Retinal pigment epithelial cell (primary cell): ENCODE measurements around the gene COIL.

Experiments
- DNase-seq: peaks from one replicate; pipeline ENCODE4 v3.0.0-alpha.2; 2010; ENCODE audit warnings: low read depth
- H3K4me3 ChIP-seq: 2 replicates; pipeline ENCODE4 v1.5.1; 2011; ENCODE audit warnings: mild to moderate bottlenecking, low read length, control low read depth, moderate library complexity
- TF ChIP-seq, protein P1 (sequence below): conservative IDR thresholded peaks from 2 replicates; pipeline ENCODE4 v1.5.1; 2011; ENCODE audit warnings: low read depth, low read length, control low read depth, inconsistent platforms

The COIL gene

DNA sequence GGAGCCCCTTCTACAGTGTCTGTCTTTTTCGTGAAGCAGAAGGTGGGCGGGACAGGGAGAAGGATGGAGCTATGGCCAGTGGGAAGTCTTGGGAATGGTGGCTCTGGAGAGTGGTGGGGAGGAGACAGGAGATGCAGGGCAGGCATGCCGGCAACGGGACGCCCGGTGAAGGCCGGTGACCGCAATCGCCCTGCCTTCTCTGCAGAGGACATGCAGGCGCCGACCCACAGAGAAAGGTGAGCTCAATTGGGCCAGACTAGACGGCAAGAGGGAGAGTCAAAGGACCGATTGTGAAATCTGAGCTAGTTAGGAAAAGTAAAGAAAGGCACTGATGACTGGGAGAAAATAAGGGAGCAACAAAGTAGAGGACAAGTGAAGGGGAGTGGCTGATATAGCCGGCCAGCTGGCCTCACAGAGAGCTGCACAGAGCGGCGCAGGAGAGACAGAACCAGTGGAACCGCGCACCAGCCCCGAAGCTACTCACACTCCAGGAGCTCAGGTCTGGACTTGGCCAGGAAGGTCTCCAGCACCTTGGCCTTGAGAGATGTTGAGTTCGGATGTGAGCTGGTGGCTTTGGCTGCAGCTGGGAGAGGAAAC is 65.9 kb downstream of the COIL start:
- H3K4me3 ChIP-seq: no peak overlapping the region
- TF ChIP-seq, protein P1, sequence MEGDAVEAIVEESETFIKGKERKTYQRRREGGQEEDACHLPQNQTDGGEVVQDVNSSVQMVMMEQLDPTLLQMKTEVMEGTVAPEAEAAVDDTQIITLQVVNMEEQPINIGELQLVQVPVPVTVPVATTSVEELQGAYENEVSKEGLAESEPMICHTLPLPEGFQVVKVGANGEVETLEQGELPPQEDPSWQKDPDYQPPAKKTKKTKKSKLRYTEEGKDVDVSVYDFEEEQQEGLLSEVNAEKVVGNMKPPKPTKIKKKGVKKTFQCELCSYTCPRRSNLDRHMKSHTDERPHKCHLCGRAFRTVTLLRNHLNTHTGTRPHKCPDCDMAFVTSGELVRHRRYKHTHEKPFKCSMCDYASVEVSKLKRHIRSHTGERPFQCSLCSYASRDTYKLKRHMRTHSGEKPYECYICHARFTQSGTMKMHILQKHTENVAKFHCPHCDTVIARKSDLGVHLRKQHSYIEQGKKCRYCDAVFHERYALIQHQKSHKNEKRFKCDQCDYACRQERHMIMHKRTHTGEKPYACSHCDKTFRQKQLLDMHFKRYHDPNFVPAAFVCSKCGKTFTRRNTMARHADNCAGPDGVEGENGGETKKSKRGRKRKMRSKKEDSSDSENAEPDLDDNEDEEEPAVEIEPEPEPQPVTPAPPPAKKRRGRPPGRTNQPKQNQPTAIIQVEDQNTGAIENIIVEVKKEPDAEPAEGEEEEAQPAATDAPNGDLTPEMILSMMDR: no peak
- DNase-seq: no peak

DNA sequence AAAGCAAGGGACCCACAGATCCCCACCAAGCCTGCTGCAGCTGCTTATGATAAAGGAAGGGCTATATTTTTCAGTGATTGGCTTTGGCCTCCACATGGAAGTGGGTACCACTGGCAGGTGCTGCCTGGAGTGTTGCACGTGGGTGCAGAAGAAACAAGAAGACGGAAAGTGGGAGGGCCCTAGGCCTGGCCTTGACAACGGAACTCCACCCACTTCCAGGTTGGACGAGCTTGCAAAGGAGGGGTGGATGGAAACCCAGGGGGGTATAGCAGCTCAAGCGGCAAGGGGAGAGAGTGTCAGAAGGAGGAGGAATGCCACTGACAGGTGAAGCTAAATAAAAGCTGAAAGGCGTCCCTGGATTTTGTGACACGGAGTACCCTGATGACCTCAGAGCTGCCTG is 67.3 kb downstream of the COIL start:
- TF ChIP-seq, protein P1: no peak
- H3K4me3 ChIP-seq: no peak overlapping the region
- DNase-seq: no peak

DNA sequence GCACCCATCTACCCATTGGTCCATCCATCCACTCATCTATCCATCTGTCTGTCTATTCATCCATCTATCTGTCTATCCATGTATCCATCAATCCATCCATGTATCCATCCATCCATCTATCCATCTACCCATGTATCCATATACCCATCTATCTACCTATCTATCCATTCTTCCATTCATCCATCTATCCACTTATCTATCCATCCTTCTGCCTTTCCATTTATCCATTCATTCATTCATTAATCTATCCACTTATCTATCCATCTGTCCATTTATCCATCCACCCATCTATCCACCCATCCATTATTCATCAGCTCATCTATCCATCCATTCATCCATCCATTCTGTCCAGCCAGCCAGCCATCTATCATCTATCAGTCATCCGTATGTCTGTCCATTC is 68.5 kb downstream of the COIL start:
- no peak overlapping the region for H3K4me3 ChIP-seq
- TF ChIP-seq, protein P1: no peak
- no peak for DNase-seq

DNA sequence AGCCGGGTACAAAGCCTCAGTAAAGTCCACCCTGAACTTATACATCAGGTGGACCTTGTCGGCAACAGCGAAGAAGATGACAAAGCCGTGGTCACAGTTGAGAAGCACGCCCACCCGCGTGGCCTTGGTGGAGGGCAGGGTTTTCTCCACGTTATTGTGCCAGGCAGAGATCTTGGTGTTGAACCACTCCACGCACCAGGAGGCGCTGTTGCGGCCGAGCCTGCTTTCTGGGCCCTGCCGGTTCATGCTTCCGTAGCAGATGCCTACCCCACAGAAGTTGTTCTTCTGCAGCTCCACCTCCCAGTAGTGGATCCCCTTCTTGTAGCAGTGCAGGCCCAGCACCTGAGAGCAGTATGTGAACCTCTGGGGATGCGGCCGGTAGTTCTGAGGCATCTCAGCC is 69.1 kb downstream of the COIL start:
- H3K4me3 ChIP-seq: no peak overlapping the region
- TF ChIP-seq, protein P1: peak; percentile 55
- no peak for DNase-seq

DNA sequence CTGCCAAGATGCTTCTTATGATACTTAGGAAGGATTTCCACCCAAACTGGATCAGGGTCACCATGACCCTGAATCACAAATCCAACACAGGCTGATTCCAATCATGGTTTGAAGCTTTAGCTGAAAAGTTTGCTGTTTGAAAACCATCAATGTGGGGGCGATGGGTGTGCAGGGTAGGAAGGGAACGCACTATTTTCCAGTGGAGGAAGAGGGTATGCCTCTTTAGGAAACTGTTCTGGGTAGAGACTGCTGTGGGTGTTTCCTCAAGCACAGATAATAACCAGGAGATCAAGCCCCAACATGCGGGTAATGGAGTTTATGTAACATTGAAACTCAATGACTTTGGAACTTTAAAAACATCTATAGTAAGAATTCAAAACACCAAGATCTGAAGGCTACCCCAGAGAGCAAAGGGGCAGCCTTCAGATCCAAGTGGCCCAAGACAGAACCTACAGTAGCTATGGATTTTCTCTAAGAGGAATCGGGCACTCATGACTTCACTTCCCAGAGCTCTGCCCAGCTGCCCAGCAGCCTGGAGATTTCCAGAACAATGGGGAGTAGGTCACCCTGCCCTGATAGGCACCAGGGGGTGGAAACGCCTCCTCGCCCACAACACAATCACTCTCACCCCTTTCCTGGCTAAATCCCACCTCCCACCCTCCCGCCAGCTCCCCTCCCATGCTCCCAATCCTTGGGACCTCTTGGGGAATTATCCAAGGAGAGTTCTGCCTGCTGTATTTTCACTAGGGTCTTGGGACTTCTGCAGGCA is 69.8 kb downstream of the COIL start:
- no peak for DNase-seq
- TF ChIP-seq, protein P1: no peak
- H3K4me3 ChIP-seq: no peak overlapping the region

DNA sequence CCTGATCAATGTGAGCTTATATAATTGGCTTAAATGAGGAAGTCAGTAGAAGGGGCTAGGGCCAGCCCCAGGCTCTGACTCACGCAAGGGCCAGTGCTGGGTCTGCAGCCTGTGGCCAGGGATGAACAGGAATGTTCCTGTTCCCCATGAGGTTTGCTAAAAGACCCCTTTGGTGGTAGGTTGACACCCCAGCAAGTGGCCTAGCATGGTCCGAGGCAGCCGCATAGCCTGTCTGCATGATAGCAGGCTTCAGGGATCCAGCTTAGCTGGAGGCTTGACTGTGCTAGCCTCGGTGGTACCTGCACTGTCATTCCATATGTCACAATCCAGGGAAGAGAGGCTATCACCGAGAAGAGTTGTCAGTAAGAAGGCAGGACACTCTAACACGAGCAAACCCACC is 70.5 kb downstream of the COIL start:
- TF ChIP-seq, protein P1: no peak
- no peak for DNase-seq
- H3K4me3 ChIP-seq: no peak overlapping the region
